Ectodermal cell (in vitro differentiated cells): Measurements from ENCODE around the gene VAT1L.
"Not testable (repeated sequence)": the region's sequence is repeated elsewhere in the genome, so short reads cannot be mapped to it uniquely, and the experiment has no call there.

Source experiments
- H3K27ac ChIP-seq: 2 replicates; pipeline ENCODE4 v1.7.0; 2013; ENCODE audit warnings: mild to moderate bottlenecking, low read depth, low read length; ENCODE audit not compliant: insufficient read depth, poor library complexity, severe bottlenecking
- H3K27me3 ChIP-seq: 2 replicates; pipeline ENCODE4 v1.7.0; 2013; ENCODE audit warnings: mild to moderate bottlenecking, low read length; ENCODE audit not compliant: insufficient read depth, control insufficient read depth, poor library complexity, severe bottlenecking
- H3K36me3 ChIP-seq: one replicate; pipeline ENCODE4 v1.7.0; 2013; ENCODE audit warnings: low read length; ENCODE audit not compliant: control insufficient read depth, insufficient read depth
- H3K4me1 ChIP-seq: one replicate; pipeline ENCODE4 v1.7.0; 2013; ENCODE audit warnings: low read length; ENCODE audit not compliant: control insufficient read depth, insufficient read depth
- H3K4me3 ChIP-seq: 2 replicates; pipeline ENCODE4 v1.7.0; 2013; ENCODE audit warnings: low read depth, low read length, control low read depth; ENCODE audit not compliant: insufficient read depth
- H3K9me3 ChIP-seq: 2 replicates; pipeline ENCODE4 v1.7.0; 2013; ENCODE audit warnings: mild to moderate bottlenecking, low read length, moderate library complexity; ENCODE audit not compliant: control insufficient read depth
- WGBS, 2 experiments: methylation state at CpG; one replicate each; pipeline ENCODE4 v1.1.7; 2013; ENCODE audit warnings: missing lambda C conversion rate in 2 of 2; 5-methylcytosine and 5-hydroxymethylcytosine counted together

The VAT1L gene

DNA sequence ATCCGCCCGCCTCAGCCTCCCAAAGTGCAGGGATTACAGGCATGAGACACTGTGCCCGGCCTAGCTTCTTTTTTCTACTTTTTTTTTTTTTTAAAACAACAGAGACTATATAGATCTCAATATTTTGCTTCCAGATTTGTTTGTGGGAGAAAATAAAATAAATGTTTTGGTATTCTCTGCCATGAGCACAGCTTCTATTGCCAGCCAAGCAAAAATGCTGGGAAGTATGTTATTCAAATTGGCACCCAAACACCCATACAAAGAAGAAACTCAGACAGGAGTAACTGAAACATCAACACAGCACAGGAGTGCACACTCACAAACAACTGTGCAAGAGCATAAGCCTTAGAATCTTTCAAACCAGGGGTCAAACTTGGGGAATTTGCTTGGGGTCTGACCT, 196.7 kb downstream of the VAT1L start:
- no peak overlapping the region for H3K27ac ChIP-seq
- H3K36me3 ChIP-seq = no peaks in the 10 kb centered on the region
- H3K9me3 ChIP-seq = no peaks in the 10 kb centered on the region
- 91 to 96% methylated on average over 3 of the region's 3 CpGs for WGBS, 2 experiments
- no peaks in the 10 kb centered on the region for H3K4me1 ChIP-seq
- H3K4me3 ChIP-seq = no peak overlapping the region
- no peaks in the 10 kb centered on the region for H3K27me3 ChIP-seq

DNA sequence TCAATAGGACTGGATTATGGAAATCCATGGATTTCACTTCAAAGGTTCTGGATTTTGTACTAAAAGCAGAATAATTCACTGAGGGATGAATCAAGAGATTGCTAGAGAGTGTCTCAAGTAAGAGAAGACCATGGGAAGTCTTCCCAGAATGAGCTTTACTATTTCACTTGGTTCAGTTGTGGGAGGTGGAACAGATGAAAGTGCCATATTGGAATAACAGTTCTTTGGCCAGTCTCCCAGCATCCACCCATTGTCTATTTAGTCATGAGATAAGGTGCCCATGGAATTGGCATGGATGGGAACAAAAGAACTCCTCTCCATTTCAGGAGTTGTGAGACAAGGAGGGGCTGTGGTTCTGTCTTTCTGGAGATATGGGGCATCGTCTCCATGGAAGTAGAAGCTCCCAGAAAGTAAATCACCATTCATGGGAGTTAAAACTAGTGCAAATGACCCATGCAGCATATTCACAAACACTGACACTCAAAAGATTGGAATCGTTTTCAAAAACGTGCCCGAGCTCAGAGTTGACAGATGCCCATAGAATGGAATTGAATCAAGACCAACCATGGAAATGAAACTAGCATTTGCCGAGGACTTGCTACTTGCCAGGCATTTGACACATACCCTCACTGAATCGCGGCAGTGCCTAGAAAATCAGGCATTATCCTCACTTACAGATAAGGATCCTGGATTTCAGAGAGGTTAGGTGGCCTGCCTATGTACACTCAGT, 197.8 kb downstream of the VAT1L start:
- no peaks in the 10 kb centered on the region for H3K36me3 ChIP-seq
- no peaks in the 10 kb centered on the region for H3K4me1 ChIP-seq
- H3K27me3 ChIP-seq = no peaks in the 10 kb centered on the region
- H3K9me3 ChIP-seq = no peaks in the 10 kb centered on the region
- no peak overlapping the region for H3K27ac ChIP-seq
- H3K4me3 ChIP-seq = no peak overlapping the region
- WGBS, 2 experiments = 90 to 95% methylated on average over 7 of the region's 7 CpGs

DNA sequence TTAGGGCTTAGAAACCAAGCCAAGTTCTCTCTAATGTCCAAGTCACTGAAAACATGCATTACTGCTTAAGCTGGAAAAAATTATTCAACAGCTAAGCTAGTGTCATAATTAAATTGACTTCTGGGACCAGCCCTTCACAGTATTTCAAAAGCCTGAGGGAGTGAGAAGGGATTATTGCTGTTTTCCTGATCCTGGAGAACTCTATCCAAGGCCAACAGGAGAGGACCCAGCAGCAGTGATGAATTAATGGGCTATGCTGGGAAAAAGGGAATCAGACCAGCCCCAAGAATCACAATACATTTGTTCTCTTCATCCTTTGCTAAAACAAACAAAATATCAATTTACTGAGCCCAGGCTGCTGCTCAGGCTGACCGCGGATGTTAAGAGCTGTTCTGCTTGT, 199.4 kb downstream of the VAT1L start:
- no peak overlapping the region for H3K27ac ChIP-seq
- no peaks in the 10 kb centered on the region for H3K27me3 ChIP-seq
- no peaks in the 10 kb centered on the region for H3K36me3 ChIP-seq
- WGBS, 2 experiments = 100% methylated on average over 2 of the region's 2 CpGs
- no peaks in the 10 kb centered on the region for H3K9me3 ChIP-seq
- H3K4me1 ChIP-seq = no peaks in the 10 kb centered on the region
- no peak overlapping the region for H3K4me3 ChIP-seq

DNA sequence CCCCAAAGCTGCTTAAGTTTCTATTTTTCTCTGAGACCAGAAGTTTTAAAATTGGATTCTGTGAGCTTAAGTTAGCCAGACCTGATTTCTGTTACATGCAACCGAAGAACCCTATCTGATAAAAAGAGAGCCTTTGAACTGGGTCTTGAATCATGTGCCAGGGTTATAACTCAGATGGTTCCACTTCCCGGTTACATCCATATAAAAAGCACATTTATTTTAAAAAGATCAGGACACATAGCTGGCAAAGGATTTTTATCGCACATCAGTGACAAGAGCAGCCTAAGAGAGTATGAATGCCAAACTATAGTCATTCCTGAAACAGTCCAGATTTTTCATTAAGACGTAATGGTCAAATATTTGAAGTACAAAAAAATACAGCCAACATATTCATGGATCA, 201.5 kb downstream of the VAT1L start:
- Histone ChIP-seq H3K4me1 (no peaks in the 10 kb centered on the region), H3K9me3 (peaks cover 3% of the 10 kb centered on the region), H3K36me3 (no peaks in the 10 kb centered on the region), H3K27ac (no peak overlapping the region), H3K4me3 (no peak overlapping the region), H3K27me3 (no peaks in the 10 kb centered on the region)
- 93 to 100% methylated on average over 4 of the region's 4 CpGs for WGBS, 2 experiments

DNA sequence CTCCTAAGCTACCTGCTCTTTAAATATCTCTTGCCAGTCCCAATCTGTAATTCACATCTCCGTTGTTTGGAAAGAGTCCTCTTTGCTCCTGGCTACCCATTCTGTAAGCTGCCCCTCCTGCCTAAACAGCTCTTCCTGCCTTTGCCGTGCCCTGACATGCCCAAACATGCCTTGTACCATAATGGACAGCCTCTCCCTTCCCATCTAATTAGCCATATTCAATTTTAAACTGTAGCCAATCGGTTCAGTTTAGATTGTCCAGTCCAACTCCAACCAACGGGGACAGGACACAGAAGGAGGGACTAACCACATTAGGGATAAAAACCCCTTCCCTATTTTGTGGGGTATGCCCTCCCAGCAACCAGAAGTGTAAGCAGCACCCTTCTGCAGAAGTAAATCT, 203.3 kb downstream of the VAT1L start:
- H3K36me3 ChIP-seq = no peaks in the 10 kb centered on the region

DNA sequence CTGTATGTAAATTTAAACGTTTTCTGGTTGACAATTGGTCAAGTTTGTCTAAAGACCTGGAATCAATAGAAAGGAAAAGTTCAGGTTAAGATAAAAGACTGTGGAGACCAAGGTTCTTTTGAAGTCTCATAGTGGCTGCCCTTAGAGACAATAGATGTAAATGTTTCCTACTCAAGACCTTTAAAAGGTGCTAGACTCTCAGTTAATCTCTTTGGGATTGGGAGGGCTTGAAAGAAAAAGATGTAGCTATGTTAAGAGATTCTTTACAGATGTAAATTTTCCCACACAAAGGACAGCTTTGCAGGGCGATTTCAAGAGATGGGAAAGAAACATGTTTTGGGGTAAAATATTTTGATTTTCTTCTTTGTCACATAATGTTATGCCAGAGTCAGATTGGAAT, 204.0 kb downstream of the VAT1L start:
- not testable (repeated sequence) for H3K9me3 ChIP-seq, H3K27ac ChIP-seq
- 12 to 13% methylated on average over 2 of the region's 2 CpGs for WGBS, 2 experiments

More for the DNA sequence above, 203.3 kb downstream of the VAT1L start:
- Histone ChIP-seq H3K9me3 (peaks cover 3% of the 10 kb centered on the region), H3K27me3 (no peaks in the 10 kb centered on the region), H3K4me1 (no peaks in the 10 kb centered on the region), H3K27ac (no peak overlapping the region), H3K4me3 (no peak overlapping the region)
- 76 to 80% methylated on average over 4 of the region's 4 CpGs for WGBS, 2 experiments

DNA sequence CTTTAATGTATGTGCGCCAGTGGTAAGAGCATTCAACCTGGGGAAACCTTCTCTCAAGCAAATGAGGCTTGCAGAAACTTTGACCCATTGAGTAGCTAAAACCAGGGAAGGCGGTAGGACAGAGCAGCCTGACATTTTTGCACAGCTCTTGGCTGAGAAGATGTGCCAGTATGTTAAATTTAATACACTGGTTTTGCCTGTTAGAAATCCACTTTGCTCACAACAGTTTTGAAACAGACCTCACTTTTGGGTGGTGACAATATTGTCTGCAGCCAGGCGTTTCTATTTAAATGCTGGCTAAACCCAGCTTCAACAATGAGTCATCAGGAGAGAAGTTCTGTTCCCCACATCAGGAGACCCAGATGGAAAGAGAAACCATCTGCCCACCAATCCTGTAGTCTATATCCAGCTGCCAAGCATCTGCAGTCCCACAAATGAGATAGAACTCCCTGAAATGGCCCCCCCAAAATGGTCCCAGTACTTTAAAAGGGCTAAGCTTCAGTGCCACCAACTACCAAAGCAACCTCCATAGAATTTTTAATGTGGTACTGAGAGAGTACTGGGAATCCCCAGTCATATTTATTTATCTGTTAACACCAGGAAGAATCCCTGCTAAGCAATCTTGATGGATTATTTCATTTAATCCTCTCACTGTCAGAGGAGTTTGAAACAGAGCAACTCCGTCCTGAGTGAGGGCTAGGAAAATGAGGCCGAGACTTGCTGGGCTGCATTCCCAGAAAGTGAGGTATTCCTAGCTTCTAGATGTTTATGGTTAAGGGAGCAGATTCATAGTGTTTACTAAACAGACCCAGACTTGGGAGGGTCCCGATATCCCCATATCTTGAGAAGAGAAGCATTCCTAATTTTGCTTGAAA, 205.0 kb downstream of the VAT1L start:
- H3K27ac ChIP-seq = no peak overlapping the region
- no peaks in the 10 kb centered on the region for H3K4me1 ChIP-seq
- peaks cover 3% of the 10 kb centered on the region for H3K9me3 ChIP-seq
- no peaks in the 10 kb centered on the region for H3K36me3 ChIP-seq
- no peak overlapping the region for H3K4me3 ChIP-seq
- no peaks in the 10 kb centered on the region for H3K27me3 ChIP-seq
- 59 to 72% methylated on average over 5 to 6 of the region's 6 CpGs for WGBS, 2 experiments

More for the DNA sequence above, 204.0 kb downstream of the VAT1L start:
- H3K4me1 ChIP-seq, H3K36me3 ChIP-seq, H3K27me3 ChIP-seq, H3K4me3 ChIP-seq: not testable (repeated sequence)

DNA sequence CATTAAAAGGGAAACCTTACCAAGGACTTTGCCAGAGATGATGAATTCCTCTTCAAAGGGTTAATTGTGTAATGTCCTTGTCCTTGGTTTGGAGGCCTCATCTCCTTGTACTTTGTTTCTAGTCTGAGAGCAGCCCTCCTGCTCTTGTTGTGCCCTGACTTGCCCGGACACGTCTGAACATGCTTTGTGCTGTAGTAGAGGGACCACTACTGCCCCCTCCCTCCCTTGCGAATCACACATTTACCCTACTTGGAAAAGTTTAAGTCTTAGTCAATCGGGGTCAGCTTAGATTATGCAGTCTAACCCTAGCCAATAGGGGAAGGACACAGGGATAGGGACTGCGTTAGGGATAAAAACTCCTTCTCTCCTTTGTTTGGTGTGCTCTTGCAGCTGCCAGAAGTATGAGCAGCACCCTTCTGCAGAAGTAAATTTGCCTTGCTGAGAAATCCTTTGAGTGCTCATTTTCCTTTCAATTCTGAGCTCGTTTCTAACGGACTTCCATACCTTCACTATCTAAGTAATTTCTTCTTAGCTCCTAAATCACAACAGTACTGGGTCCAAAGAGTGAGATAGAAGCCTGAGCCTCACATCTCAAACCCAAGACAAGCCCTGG, 207.6 kb downstream of the VAT1L start:
- Histone ChIP-seq H3K4me1 (no peaks in the 10 kb centered on the region), H3K27me3 (no peaks in the 10 kb centered on the region), H3K36me3 (no peaks in the 10 kb centered on the region), H3K27ac (no peak overlapping the region), H3K9me3 (peaks cover 3% of the 10 kb centered on the region), H3K4me3 (no peak overlapping the region)
- 96% methylated on average over 7 of the region's 7 CpGs for WGBS, 2 experiments

DNA sequence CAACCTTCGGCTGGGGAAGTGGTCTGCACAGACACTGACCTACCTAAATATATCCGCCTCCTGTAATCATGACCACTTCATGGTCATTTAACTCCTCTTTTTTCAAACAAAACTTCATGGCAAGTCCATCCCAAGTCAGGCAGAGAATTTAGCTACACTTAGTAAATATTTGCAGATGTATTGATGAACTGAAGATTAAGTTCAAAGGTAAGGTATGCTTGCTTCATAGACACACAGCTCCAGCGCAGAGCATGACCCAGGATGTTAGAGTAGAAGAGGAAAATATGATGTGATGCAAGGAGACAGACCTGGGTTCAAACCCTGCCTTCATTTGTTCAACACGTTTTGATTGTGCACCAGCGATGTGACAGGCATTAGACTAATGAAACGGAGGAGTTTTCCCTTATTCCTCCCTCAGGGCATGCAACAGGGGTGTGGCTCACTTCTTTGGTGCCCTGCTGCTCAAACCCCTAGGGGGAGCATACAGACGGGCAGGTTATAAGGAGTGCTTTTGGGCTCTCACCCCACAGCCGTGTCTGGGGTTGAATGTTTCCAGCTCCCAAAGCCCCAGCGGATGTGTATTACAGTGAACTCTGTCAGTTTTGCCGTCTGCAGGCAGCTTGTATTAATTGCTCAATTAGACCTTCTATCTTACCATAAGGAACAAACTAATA, 210.1 kb downstream of the VAT1L start:
- H3K36me3 ChIP-seq = no peaks in the 10 kb centered on the region
- no peaks in the 10 kb centered on the region for H3K4me1 ChIP-seq
- no peak overlapping the region for H3K27ac ChIP-seq
- 71 to 73% methylated on average over 10 of the region's 10 CpGs for WGBS, 2 experiments
- H3K27me3 ChIP-seq = no peaks in the 10 kb centered on the region
- H3K4me3 ChIP-seq = no peak overlapping the region
- H3K9me3 ChIP-seq = peaks cover 3% of the 10 kb centered on the region
